Measurements from ENCODE around the gene GOLGA8S.
"Not testable (repeated sequence)": the region's sequence is repeated elsewhere in the genome, so short reads cannot be mapped to it uniquely, and the experiment has no call there.

Gene GOLGA8S

DNA sequence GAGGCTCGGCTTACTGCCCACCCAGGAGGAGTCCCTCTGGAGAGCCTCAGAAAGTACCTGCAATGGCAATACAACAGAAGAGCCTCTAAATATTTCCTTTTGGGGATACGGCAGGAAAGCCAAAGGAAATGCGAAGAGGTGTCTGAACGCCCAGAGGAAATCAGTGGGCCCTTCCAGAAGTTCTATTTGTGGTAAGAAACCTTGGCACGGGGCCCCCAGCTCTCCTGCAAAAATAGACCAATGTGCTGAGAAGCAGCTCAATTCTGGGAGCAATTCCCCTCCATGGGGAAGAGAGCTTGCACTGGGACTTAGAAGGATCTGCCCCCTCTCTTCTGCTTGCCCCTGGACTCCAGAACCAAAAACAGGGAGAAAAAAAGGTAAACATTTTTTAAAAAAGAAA lies 44.7 kb downstream of the GOLGA8S start:
- not testable (repeated sequence) for DNase-seq

DNA sequence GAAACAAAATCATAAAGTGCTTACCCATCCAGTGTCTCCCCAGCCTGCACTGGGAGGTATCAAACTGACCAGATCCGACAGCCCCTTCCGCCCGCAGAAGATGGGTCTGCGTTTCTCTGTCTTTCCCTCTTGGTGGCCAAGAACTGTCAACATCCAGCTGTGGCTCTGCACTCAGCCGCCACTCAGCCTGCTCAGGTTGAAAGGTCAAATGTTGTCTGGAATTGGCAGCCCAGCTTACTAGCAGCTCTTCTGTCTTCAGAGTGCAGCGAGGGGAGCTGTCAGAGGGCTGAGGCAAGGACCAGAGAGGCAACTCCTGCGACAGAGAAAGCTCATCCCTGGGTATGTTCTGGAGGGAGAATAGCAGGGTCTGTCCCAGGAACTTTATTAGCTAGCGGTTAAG lies 47.1 kb downstream of the GOLGA8S start:
- no peak for DNase-seq

DNA sequence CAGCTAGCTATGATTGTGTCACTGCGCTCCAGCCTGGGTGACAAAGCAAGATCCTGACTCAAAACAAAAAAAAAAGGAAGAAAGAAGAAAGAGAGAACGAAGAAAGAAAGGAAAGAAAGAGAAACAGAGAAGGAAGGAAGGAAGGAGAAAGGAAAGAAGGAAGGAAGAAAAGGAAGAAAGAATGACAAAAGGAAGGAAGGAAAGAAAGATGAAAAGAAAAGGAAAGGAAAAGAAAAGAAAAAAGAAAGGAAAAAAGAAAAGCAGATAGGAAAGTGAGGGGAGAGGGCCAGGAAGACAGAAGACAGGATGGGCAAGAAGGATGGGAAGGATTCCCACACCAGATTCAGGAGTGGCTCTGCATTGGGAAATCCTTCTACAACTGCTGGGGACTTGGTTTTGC lies 47.6 kb downstream of the GOLGA8S start:
- no peak for DNase-seq

DNA sequence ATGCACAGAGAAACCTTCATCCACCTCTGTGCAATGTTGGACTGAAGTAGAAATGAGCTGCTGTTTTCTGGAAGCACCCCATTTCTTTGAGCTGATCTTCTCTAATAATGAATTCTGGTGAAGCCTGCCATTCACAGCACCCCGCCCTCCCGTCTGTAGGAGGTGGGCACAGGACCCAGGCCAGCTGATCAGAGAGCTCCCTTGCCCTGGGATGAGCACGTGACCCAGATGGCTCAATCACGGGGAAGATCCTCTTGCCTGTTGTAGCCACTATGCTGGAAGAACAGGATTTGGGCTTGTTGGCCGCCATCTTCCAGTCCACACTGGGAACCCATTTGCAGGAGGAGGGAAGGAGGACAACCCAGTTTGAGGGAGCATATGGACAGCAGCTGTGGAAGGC lies 48.0 kb downstream of the GOLGA8S start:
- DNase-seq: no peak

DNA sequence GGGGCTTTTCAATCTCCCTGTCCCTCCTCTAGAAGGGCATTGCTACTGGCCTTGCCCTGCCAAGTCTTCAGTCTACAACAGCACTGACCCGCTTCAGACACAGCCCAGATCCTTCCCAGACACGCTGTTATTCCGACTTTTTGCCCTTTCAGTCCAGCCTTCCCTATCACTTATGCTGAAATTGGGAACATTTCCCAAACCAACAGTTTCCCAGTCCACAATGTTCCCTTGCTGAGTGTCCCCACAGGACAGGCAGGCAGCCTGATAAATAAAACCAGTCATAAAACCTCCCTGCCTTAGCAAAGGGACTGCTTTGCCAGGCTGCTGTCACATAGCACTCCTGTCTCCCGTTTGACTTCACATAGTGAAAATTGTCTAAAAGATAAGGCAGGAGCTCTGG lies 49.0 kb downstream of the GOLGA8S start:
- no peak for DNase-seq

DNA sequence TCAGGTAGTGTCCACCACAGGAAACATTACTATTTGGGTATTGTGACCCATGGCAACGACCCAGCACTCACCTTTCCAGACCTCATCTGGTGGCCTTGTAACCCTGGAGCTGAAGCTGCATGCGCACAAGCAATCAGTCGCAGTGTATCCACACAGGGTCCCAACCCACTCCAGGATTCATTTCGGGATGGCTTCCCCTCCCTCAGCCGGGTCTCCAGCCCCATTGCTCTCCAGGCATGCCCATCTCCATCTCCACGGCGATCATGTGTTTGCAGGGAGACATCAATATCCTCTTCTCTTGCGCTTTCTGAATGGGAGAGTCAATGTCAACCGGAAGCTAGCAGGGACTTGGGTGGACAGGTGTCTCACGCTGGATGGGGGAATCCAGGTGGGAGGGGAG lies 57.3 kb downstream of the GOLGA8S start:
- no peak for DNase-seq

DNA sequence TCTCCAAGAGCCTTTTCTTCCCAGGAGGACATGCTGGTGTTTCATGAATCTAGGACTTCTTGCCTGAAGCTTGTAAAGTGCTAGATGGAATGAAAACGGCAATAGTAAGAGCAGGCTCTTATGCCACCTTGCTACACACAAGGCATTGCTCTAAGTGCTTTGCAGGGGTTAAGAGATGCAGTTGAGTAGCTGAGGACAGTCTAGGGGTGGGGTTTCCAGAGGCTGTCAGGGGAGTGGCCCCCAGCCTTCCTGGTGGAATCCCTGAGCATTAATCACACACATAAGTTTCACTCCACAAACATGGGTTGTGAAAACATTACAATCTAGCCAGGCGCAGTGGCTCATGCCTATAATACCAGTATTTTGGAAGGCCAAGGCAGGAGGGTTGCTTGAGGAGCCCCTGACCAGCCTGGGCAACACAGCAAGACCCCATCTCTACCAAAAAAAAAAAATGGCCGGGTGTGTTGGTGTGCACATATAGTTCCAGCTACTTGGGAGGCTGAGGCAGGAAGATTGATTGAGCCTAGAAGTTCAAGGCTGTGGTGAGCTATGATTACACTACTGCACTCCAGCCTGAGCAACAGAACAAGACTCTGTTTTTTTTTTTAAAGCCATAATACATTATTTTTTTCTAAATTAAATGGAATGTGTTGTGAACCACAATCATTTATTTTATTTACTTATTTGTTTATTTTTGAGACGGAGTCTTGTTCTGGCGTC lies 58.5 kb downstream of the GOLGA8S start:
- not testable (repeated sequence) for DNase-seq
